OCI-LY3 (cell line): Measurements from ENCODE around the gene ZNF556.

Experiments used
- EZH2phosphoT487 ChIP-seq: fragments of 200-600 bp; shearing (Covaris generic); IDR thresholded peaks from 2 replicates; pipeline ENCODE4 v1.6.1; 2018; ENCODE audit warnings: antibody characterized with exemption, mixed run types, low read depth
- TF ChIP-seq, protein P1 (sequence below): fragments of 200-600, 300-600 bp; sonication (generic); IDR thresholded peaks from 2 replicates; pipeline ENCODE4 v1.5.1; 2014; ENCODE audit warnings: antibody characterized with exemption, low read length, low read depth

- TF ChIP-seq, protein P1, sequence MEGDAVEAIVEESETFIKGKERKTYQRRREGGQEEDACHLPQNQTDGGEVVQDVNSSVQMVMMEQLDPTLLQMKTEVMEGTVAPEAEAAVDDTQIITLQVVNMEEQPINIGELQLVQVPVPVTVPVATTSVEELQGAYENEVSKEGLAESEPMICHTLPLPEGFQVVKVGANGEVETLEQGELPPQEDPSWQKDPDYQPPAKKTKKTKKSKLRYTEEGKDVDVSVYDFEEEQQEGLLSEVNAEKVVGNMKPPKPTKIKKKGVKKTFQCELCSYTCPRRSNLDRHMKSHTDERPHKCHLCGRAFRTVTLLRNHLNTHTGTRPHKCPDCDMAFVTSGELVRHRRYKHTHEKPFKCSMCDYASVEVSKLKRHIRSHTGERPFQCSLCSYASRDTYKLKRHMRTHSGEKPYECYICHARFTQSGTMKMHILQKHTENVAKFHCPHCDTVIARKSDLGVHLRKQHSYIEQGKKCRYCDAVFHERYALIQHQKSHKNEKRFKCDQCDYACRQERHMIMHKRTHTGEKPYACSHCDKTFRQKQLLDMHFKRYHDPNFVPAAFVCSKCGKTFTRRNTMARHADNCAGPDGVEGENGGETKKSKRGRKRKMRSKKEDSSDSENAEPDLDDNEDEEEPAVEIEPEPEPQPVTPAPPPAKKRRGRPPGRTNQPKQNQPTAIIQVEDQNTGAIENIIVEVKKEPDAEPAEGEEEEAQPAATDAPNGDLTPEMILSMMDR, result no peak
- TF ChIP-seq EZH2phosphoT487, result no peak
These were observed 25.1 kb upstream of the ZNF556 start for GRCh38 chr19:2841855-2842574.
